Gastrocnemius medialis (tissue), 4 donors: Measurements from ENCODE around the gene CDK2AP2. TPM values are rescaled to one million over a fixed set of nuclear protein-coding genes. Genes with fewer than 3 reads are reported as not detected.

Experiments
- ATAC-seq, 2 donors: fragments of 150-250 bp; one replicate each; pipeline ENCODE4 v1.9.1; 2016
- DNase-seq, 2 donors: peaks; one replicate each; pipeline ENCODE4 v3.0.0-alpha.2; 2019
- H3K27ac ChIP-seq, 4 donors: fragments of 200-600 bp; sonication (generic); 1 replicate in 1 of 4; 2 replicates in 3 of 4; pipeline ENCODE4 v1.5.1; 2016 to 2018; ENCODE audit warnings: mild to moderate bottlenecking in 2 of 4, moderate library complexity in 1 of 4
- H3K27me3 ChIP-seq, 3 donors: fragments of 200-600 bp; sonication (generic) in 2 of 3; 1 replicate in 1 of 3; 2 replicates in 2 of 3; pipeline versions ENCODE4 v1.5.1 to v1.6.0; 2016 to 2019; ENCODE audit warnings: mild to moderate bottlenecking in 1 of 3, moderate library complexity in 1 of 3
- H3K36me3 ChIP-seq, 2 donors: fragments of 200-600 bp; sonication (generic) in 1 of 2; one replicate each; pipeline ENCODE4 v1.5.1; 2017 to 2018
- H3K4me1 ChIP-seq, 2 donors: fragments of 200-600 bp; sonication (generic) in 1 of 2; one replicate each; pipeline ENCODE4 v1.5.1; 2016 to 2017; ENCODE audit warnings: mild to moderate bottlenecking in 2 of 2
- H3K4me3 ChIP-seq, 4 donors: fragments of 200-600 bp; sonication (generic) in 3 of 4; 1 replicate in 1 of 4; 2 replicates in 3 of 4; pipeline ENCODE4 v1.5.1; 2016 to 2019; ENCODE audit warnings: mild to moderate bottlenecking in 2 of 4
- H3K9me3 ChIP-seq, 3 donors: fragments of 200-600 bp; sonication (generic) in 2 of 3; 1 replicate in 1 of 3; 2 replicates in 2 of 3; pipeline ENCODE4 v1.5.1; 2016 to 2019
- POLR2A ChIP-seq, 2 donors: fragments of 450-650 bp; IDR thresholded peaks; one replicate each; pipeline ENCODE4 v1.6.1; 2017; ENCODE audit warnings: antibody characterized with exemption in 2 of 2, mild to moderate bottlenecking in 2 of 2, moderate library complexity in 2 of 2
- in situ Hi-C, 4 donors: fragments of 200-750 bp; cut with MboI; loops; one replicate each; pipeline versions ENCODE4 v1.15.0 to v1.8.0; 2017; ENCODE audit warnings: low sequenced_read_pairs in 4 of 4
- intact Hi-C: fragments of 100-400 bp; cut with DNase I; formaldehyde crosslinking; loops from one replicate; pipeline ENCODE4 v1.15.1; 2023; ENCODE audit warnings: low total_unique reads
- total RNA-seq, 4 donors: library from RNA; depleted of rRNA; stranded (reverse); fragments of >200 nt; gene quantifications; one replicate each; pipeline versions ENCODE4 v1.1.0 to v1.2.3, GENCODE V29; 2016
- TF ChIP-seq, protein P1 (sequence below), 5 experiments: fragments of 450-650 bp in 3 of 5; fragments of 200-600 bp in 2 of 5; sonication (generic) in 2 of 5; IDR thresholded peaks in 4 of 5; conservative IDR thresholded peaks in 1 of 5; 1 replicate in 4 of 5; 2 replicates in 1 of 5; pipeline ENCODE4 v1.5.1; 2016 to 2019; ENCODE audit warnings: antibody characterized with exemption in 5 of 5, mild to moderate bottlenecking in 3 of 5, moderate library complexity in 3 of 5

The CDK2AP2 gene
- total RNA-seq, 4 donors from 2014 or later: 24.1 to 47.5 (median 37.3) TPM

DNA sequence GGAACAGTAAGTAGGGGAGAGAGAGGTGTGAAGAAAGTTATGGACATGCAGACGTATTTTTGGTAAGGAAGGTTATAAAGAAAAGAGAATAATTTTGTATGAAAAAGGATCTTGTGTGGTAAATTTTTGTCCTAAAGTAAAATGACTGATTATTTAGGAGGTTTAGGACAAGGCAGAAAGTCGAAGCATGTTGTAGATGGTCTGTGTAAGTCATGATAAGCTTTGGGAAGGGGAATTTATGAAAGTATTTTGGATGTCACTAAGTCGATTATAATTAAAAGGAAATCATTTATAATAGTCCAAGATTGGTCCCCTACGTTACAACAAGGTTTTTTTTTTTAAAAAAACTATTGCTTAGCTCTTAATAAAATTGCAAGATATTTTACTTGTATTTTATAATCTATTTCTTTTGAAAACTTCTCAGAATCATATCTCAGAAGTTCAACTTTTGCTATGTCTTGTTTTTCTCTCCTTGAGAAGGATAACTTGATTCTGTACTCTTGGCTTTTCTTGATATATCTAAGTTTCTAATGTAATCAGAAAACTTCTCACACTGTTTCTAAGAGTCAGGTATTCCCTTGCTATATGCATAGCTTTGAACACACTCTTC is 26.2 kb upstream of the CDK2AP2 start:
- in situ Hi-C loops: no loop called here
- ATAC-seq (no peak), DNase-seq (no peak)
- Histone ChIP-seq H3K4me3 (no peak overlapping the region), H3K36me3 (no peaks in the 10 kb centered on the region), H3K9me3 (no peaks in the 10 kb centered on the region), H3K4me1 (no peaks in the 10 kb centered on the region), H3K27ac (no peak overlapping the region), H3K27me3 (no peaks in the 10 kb centered on the region)
- TF ChIP-seq, protein P1, sequence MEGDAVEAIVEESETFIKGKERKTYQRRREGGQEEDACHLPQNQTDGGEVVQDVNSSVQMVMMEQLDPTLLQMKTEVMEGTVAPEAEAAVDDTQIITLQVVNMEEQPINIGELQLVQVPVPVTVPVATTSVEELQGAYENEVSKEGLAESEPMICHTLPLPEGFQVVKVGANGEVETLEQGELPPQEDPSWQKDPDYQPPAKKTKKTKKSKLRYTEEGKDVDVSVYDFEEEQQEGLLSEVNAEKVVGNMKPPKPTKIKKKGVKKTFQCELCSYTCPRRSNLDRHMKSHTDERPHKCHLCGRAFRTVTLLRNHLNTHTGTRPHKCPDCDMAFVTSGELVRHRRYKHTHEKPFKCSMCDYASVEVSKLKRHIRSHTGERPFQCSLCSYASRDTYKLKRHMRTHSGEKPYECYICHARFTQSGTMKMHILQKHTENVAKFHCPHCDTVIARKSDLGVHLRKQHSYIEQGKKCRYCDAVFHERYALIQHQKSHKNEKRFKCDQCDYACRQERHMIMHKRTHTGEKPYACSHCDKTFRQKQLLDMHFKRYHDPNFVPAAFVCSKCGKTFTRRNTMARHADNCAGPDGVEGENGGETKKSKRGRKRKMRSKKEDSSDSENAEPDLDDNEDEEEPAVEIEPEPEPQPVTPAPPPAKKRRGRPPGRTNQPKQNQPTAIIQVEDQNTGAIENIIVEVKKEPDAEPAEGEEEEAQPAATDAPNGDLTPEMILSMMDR (IDR thresholded peaks at IDR 0.05 in 4 of 5, conservative IDR thresholded peaks at IDR 0.05 in 1 of 5): no peak
- no peak for TF ChIP-seq POLR2A (IDR thresholded peaks at IDR 0.05)
- intact Hi-C loops: no loop called here

DNA sequence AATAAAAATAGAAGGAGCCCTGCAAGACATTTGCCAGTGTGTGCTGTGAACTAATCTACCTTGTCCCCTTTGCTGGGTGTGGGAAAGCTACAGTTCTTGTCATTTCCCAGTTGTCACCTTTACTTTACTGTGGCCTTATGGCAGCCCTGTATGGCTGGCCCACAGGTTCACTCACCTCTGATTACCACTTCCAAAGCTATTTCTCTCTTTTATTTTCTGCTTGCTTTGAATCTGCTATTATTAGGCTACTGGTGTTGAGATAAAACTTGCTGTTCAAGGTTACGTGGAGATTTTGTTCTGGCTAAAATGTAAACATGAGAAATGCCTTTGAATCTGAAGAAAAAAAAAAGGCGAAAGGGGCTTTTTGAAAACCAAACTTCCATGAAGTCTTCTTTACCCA is 24.9 kb upstream of the CDK2AP2 start:
- no peak overlapping the region for H3K27ac ChIP-seq
- TF ChIP-seq POLR2A (IDR thresholded peaks at IDR 0.05): no peak
- TF ChIP-seq, protein P1 (IDR thresholded peaks at IDR 0.05 in 4 of 5, conservative IDR thresholded peaks at IDR 0.05 in 1 of 5): no peak
- no peak for ATAC-seq
- intact Hi-C loops: no loop called here
- no peak overlapping the region for H3K4me3 ChIP-seq
- H3K27me3 ChIP-seq: no peaks in the 10 kb centered on the region
- H3K4me1 ChIP-seq: no peaks in the 10 kb centered on the region
- DNase-seq: no peak
- no peaks in the 10 kb centered on the region for H3K36me3 ChIP-seq
- no peaks in the 10 kb centered on the region for H3K9me3 ChIP-seq
- in situ Hi-C loops: no loop called here

DNA sequence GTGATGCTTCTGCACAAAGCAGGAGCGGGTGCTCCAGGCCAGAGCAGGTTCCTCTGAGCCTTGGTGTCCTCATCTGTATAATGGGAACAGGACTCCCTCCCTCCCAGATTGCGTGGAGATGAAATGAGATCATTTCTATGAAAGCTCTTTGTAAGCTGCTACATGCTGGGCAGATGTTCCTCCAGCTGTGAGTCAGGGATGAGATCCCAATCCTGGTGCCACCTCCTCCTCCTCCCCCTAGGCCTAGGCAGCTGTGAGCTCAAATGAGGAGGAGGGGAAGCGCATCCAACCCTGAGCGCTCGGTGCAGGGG is 22.3 kb upstream of the CDK2AP2 start:
- H3K27ac ChIP-seq: no peak overlapping the region
- no peaks in the 10 kb centered on the region for H3K9me3 ChIP-seq
- TF ChIP-seq, protein P1 (IDR thresholded peaks at IDR 0.05 in 4 of 5, conservative IDR thresholded peaks at IDR 0.05 in 1 of 5): no peak
- no peak for TF ChIP-seq POLR2A (IDR thresholded peaks at IDR 0.05)
- H3K27me3 ChIP-seq: no peaks in the 10 kb centered on the region
- DNase-seq: no peak
- no peak overlapping the region for H3K4me3 ChIP-seq
- no peak for ATAC-seq
- intact Hi-C loops (no loop called here), in situ Hi-C loops (no loop called here)
- H3K36me3 ChIP-seq: no peaks in the 10 kb centered on the region
- no peaks in the 10 kb centered on the region for H3K4me1 ChIP-seq

DNA sequence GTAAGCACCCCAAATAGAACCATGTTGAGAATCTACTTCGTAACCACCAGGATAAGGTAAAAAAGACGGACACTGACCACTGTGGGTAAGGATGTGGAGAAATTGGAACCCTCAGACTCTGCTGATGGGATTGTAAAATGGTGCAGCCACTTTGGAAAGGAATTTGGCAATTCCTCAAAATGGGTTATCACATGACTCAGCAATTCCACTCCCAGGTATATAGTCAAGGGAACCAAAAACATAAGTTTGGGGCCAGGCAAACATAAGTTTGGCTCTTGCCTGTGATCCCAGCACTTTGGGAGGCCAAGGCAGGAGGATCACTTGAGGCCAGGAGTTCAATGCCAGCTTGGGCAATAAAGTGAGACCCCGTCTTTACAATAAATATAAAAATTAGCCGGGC is 20.4 kb upstream of the CDK2AP2 start:
- Histone ChIP-seq H3K9me3 (no peaks in the 10 kb centered on the region), H3K36me3 (no peaks in the 10 kb centered on the region), H3K4me3 (no peak overlapping the region), H3K4me1 (no peaks in the 10 kb centered on the region), H3K27ac (no peak overlapping the region), H3K27me3 (peaks cover 0 to 4% (median 4%) of the 10 kb centered on the region in 3 donors)
- TF ChIP-seq, protein P1 (IDR thresholded peaks at IDR 0.05 in 4 of 5, conservative IDR thresholded peaks at IDR 0.05 in 1 of 5): no peak
- no peak for TF ChIP-seq POLR2A (IDR thresholded peaks at IDR 0.05)
- intact Hi-C loops (no loop called here), in situ Hi-C loops (no loop called here)
- ATAC-seq (no peak), DNase-seq (no peak)
